ENCODE measurements around the gene CES1. TPM values are rescaled to one million over a fixed set of nuclear protein-coding genes. Genes with fewer than 3 reads are reported as not detected.
"Not testable (repeated sequence)": the region's sequence is repeated elsewhere in the genome, so short reads cannot be mapped to it uniquely, and the experiment has no call there.

The CES1 gene
- total RNA-seq, 1 experiment from 2014 or later: 1.5 TPM

DNA sequence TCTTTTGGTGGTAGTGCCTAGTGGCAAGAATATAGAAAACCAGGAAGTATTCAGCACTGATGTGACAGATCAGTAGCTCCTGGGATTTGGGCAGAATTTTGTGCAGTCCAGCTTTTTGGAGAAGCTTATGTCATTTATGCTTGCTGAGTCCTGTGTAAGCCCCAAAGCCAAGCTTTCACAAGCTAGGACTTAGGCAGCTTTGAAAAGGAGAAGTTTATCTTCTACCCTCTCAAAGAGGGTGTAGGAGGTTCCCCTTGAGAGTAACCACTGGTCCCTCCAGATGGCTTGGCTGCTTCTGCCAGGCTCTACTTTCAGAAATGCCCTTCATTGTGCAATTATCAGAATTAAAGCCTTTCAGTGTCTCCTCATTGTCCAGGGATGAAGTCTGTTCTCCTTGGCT lies 78.8 kb downstream of the CES1 start:
- peaks cover 32% of the 10 kb centered on the region for H3K9me3 Mint-ChIP-seq
- TF ChIP-seq, protein P1, sequence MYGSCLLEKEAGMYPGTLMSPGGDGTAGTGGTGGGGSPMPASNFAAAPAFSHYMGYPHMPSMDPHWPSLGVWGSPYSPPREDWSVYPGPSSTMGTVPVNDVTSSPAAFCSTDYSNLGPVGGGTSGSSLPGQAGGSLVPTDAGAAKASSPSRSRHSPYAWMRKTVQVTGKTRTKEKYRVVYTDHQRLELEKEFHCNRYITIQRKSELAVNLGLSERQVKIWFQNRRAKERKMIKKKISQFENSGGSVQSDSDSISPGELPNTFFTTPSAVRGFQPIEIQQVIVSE (CRISPR knock-in tag; IDR thresholded peaks at IDR 0.05; ENCODE audit: borderline replicate concordance): no peak
- TF ChIP-seq HMGA2 (CRISPR knock-in tag; IDR thresholded peaks at IDR 0.05) (no peak), ETV6 (CRISPR knock-in tag; IDR thresholded peaks at IDR 0.05) (no peak), RELA (CRISPR knock-in tag; IDR thresholded peaks at IDR 0.05; ENCODE audit: borderline replicate concordance) (no peak), ZNF317 (CRISPR knock-in tag; IDR thresholded peaks at IDR 0.05; ENCODE audit: borderline replicate concordance, low read depth) (no peak), ZNF121 (CRISPR knock-in tag; IDR thresholded peaks at IDR 0.05) (no peak), SOX15 (CRISPR knock-in tag; IDR thresholded peaks at IDR 0.05) (no peak)
- TF ChIP-seq, protein P2, sequence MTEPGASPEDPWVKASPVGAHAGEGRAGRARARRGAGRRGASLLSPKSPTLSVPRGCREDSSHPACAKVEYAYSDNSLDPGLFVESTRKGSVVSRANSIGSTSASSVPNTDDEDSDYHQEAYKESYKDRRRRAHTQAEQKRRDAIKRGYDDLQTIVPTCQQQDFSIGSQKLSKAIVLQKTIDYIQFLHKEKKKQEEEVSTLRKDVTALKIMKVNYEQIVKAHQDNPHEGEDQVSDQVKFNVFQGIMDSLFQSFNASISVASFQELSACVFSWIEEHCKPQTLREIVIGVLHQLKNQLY (CRISPR knock-in tag; IDR thresholded peaks at IDR 0.05): no peak
- H3K4me1 Mint-ChIP-seq: 0 out of 2 replicates have a peak, but pooled peaks cover 3% of the 10 kb centered on the region
- peaks cover 26% of the 10 kb centered on the region for H3K27me3 Mint-ChIP-seq (ENCODE audit: low read depth)
- H3K27ac Mint-ChIP-seq: no peak overlapping the region
- CTCF ChIA-PET: no interaction called here
- POLR2A ChIA-PET: no interaction called here
- ATAC-seq (no peak), DNase-seq (ENCODE audit: low spot score) (no peak)
- peaks cover 30% of the 10 kb centered on the region for H3K36me3 Mint-ChIP-seq
- H3K4me3 Mint-ChIP-seq: no peak overlapping the region

DNA sequence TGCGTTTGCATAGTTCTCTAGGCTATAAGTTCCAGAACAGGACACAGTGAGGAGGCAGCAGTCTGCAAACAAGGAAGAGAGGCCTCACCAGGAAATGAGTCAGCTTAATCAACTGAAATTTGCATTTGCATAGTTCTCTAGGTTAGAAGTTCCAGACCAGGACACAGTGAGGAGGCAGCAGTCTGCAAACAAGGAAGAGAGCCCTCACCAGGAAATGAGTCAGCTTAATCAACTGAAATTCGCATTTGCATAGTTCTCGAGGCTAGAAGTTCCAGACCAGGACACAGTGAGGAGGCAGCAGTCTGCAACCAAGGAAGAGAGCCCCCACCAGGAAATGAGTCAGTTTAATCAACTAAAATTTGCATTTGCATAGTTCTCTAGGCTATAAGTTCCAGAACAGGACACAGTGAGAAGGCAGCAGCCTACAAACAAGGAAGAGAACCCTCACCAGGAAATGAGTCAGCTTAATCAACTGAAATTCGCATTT lies 79.7 kb downstream of the CES1 start:
- CTCF ChIA-PET; DNase-seq (ENCODE audit: low spot score); H3K4me1 Mint-ChIP-seq; POLR2A ChIA-PET; H3K4me3 Mint-ChIP-seq; ATAC-seq: not testable (repeated sequence)
- H3K9me3 Mint-ChIP-seq: peaks cover 32% of the 10 kb centered on the region
- H3K27ac Mint-ChIP-seq: peak overlapping the region; percentile 78
- peaks cover 30% of the 10 kb centered on the region for H3K36me3 Mint-ChIP-seq
- peaks cover 18% of the 10 kb centered on the region for H3K27me3 Mint-ChIP-seq (ENCODE audit: low read depth)

Other genes starting within 250 kb of the CES1 start
- gene SLC6A2, start 177.1 kb downstream of the CES1 start, total RNA-seq (2021): 0.16 to 0.30 TPM (median 0.20 TPM) in 3 replicates
- not detected in 3 replicates for gene CES5A, start 42.3 kb upstream of the CES1 start, total RNA-seq (2021)